ENCODE results near the gene GLRA3. TPM values are rescaled to one million over a fixed set of nuclear protein-coding genes. Genes with fewer than 3 reads are reported as not detected.

Gene GLRA3
- total RNA-seq, 2 experiments from 2014 or later: not detected

DNA sequence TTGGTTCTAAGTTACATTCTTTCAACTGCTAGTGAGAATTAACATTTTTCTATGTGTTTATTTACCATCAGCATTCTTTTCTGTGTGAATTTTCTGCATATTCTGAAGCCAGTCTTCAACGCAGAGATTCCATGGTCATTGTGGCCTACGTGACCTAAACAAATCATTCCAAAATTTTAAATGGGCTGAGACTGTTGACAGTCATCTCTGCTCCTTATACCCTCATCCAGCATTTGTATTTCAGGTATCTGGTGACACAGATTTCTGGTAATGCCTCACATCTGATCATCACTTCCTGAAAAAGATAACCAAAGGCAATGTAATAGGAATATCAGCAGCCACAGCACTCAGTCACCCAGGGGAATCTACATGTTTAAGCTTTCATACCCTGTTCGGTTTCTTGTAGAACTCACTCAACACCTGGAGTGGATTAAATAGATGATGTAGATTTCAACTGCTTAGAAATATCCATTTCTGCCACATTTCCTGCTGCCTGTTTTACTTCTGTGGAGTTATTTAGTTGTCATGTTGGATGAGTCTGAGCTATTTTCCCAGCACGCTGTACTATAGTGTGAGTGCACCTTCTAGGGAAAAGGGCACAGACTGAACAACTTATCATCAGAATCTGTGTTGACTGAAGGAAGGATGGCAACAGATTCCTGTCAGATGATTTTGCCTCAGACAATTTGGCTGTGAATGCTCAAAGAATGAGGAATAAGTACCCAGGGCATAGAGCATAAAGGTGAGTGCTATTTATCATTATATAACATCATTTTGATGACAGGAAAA, 233.7 kb downstream of the GLRA3 start:
- no peaks in the 10 kb centered on the region for H3K9me3 Mint-ChIP-seq
- intact Hi-C loops (cut with micrococcal nuclease): no loop called here
- H3K36me3 Mint-ChIP-seq (ENCODE audit: low read depth): no peaks in the 10 kb centered on the region
- peaks cover 12% of the 10 kb centered on the region for H3K4me1 Mint-ChIP-seq (ENCODE audit: low read depth)
- TF ChIP-seq, protein P1, sequence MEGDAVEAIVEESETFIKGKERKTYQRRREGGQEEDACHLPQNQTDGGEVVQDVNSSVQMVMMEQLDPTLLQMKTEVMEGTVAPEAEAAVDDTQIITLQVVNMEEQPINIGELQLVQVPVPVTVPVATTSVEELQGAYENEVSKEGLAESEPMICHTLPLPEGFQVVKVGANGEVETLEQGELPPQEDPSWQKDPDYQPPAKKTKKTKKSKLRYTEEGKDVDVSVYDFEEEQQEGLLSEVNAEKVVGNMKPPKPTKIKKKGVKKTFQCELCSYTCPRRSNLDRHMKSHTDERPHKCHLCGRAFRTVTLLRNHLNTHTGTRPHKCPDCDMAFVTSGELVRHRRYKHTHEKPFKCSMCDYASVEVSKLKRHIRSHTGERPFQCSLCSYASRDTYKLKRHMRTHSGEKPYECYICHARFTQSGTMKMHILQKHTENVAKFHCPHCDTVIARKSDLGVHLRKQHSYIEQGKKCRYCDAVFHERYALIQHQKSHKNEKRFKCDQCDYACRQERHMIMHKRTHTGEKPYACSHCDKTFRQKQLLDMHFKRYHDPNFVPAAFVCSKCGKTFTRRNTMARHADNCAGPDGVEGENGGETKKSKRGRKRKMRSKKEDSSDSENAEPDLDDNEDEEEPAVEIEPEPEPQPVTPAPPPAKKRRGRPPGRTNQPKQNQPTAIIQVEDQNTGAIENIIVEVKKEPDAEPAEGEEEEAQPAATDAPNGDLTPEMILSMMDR (IDR thresholded peaks at IDR 0.05): no peak
- no peak overlapping the region for H3K27ac Mint-ChIP-seq
- no peak overlapping the region for H3K4me3 Mint-ChIP-seq
- ATAC-seq: no peak
- ChIA-PET POLR2A (no interaction called here), CTCF (no interaction called here)
- H3K27me3 Mint-ChIP-seq: no peaks in the 10 kb centered on the region
- no peak for DNase-seq

- H3K4me1 Mint-ChIP-seq (ENCODE audit: low read depth): peaks cover 12% of the 10 kb centered on the region
- DNase-seq: no peak
- ChIA-PET CTCF (no interaction called here), POLR2A (no interaction called here)
- no peak overlapping the region for H3K27ac Mint-ChIP-seq
- no peaks in the 10 kb centered on the region for H3K9me3 Mint-ChIP-seq
- no peaks in the 10 kb centered on the region for H3K36me3 Mint-ChIP-seq (ENCODE audit: low read depth)
- no peak overlapping the region for H3K4me3 Mint-ChIP-seq
- H3K27me3 Mint-ChIP-seq: no peaks in the 10 kb centered on the region
- no peak for ATAC-seq
- intact Hi-C loops (cut with micrococcal nuclease): no loop called here
- TF ChIP-seq, protein P1 (IDR thresholded peaks at IDR 0.05): no peak
Measured at GRCh38 chr4:174593701-174594100, 235.3 kb downstream of the GLRA3 start.

- no peak overlapping the region for H3K27ac Mint-ChIP-seq
- H3K9me3 Mint-ChIP-seq: no peaks in the 10 kb centered on the region
- ChIA-PET CTCF (no interaction called here), POLR2A (no interaction called here)
- intact Hi-C loops (cut with micrococcal nuclease): no loop called here
- no peak overlapping the region for H3K4me3 Mint-ChIP-seq
- TF ChIP-seq, protein P1 (IDR thresholded peaks at IDR 0.05): no peak
- DNase-seq (no peak), ATAC-seq (no peak)
- peaks cover 12% of the 10 kb centered on the region for H3K4me1 Mint-ChIP-seq (ENCODE audit: low read depth)
- H3K27me3 Mint-ChIP-seq: no peaks in the 10 kb centered on the region
- no peaks in the 10 kb centered on the region for H3K36me3 Mint-ChIP-seq (ENCODE audit: low read depth)
Measured at GRCh38 chr4:174592985-174593335, 236.1 kb downstream of the GLRA3 start.

- no peaks in the 10 kb centered on the region for H3K27me3 Mint-ChIP-seq
- no peak overlapping the region for H3K4me3 Mint-ChIP-seq
- H3K27ac Mint-ChIP-seq: no peak overlapping the region
- no peak for ATAC-seq
- H3K36me3 Mint-ChIP-seq (ENCODE audit: low read depth): no peaks in the 10 kb centered on the region
- H3K9me3 Mint-ChIP-seq: no peaks in the 10 kb centered on the region
- intact Hi-C loops (cut with micrococcal nuclease): no loop called here
- TF ChIP-seq, protein P1 (IDR thresholded peaks at IDR 0.05): no peak
- POLR2A ChIA-PET: no interaction called here
- no peak for DNase-seq
- H3K4me1 Mint-ChIP-seq (ENCODE audit: low read depth): peaks cover 12% of the 10 kb centered on the region
- CTCF ChIA-PET: no interaction called here
Measured at GRCh38 chr4:174592256-174592984, 236.6 kb downstream of the GLRA3 start.
